Measurements from ENCODE around the gene NDUFAB1. TPM values are rescaled to one million over a fixed set of nuclear protein-coding genes. Genes with fewer than 3 reads are reported as not detected.

Gene NDUFAB1
- total and polyA plus RNA-seq, 2 of the 13 experiments (the other 11 are each of a cell fraction or from before 2014, with no cell fraction given): 221 to 601 TPM

DNA sequence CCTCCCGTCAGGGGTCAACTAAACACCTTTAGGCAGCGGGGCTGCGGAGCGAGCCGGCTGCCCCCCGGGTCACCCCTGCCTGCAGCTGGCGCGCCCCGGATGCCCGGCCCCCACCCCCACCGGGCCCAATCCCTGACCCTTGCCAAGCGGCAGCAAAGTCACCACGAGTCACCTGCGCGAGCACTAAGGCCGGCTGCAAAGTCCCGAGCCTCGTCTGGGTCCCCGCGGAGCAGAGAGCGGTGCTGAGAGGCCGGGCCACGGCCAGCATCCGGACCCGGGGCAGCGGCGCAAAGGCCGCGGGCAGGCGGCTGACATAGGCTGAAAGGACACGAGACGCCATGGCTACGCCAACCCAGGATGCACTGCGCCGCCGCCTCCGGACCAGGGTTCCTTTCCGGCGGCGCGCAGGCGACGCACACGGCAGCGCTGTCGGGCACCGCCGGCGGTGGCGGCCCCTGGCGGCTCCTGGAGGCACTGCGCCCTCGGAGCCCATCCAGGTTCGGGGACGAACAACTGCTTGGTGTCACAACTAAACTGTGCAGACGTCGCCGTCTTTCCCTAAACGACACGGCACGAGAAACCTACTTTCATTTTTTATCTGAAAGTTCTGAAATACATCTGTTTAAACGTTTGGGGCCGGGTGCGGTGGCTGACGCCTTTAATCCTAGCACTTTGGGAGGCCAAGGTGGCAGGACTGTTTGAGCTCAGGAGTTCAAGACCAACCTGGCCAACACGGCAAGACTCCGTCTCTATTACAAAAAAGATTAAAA, at the start of gene NDUFAB1 (continued):
- peak; percentile 77; the same call in 1 of the 2 replicates for TF ChIP-seq ZBTB44 (CRISPR knock-in tag; IDR thresholded peaks at IDR 0.05)
- TF ChIP-seq, protein P1, sequence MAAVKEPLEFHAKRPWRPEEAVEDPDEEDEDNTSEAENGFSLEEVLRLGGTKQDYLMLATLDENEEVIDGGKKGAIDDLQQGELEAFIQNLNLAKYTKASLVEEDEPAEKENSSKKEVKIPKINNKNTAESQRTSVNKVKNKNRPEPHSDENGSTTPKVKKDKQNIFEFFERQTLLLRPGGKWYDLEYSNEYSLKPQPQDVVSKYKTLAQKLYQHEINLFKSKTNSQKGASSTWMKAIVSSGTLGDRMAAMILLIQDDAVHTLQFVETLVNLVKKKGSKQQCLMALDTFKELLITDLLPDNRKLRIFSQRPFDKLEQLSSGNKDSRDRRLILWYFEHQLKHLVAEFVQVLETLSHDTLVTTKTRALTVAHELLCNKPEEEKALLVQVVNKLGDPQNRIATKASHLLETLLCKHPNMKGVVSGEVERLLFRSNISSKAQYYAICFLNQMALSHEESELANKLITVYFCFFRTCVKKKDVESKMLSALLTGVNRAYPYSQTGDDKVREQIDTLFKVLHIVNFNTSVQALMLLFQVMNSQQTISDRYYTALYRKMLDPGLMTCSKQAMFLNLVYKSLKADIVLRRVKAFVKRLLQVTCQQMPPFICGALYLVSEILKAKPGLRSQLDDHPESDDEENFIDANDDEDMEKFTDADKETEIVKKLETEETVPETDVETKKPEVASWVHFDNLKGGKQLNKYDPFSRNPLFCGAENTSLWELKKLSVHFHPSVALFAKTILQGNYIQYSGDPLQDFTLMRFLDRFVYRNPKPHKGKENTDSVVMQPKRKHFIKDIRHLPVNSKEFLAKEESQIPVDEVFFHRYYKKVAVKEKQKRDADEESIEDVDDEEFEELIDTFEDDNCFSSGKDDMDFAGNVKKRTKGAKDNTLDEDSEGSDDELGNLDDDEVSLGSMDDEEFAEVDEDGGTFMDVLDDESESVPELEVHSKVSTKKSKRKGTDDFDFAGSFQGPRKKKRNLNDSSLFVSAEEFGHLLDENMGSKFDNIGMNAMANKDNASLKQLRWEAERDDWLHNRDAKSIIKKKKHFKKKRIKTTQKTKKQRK (IDR thresholded peaks at IDR 0.05; ENCODE audit: low read length): no peak
- TF ChIP-seq THYN1 (CRISPR knock-in tag; IDR thresholded peaks at IDR 0.05; ENCODE audit: borderline replicate concordance, low read depth): peak; percentile 81; the same call in 1 of the 2 replicates
- TF ChIP-seq SALL2 (CRISPR knock-in tag; IDR thresholded peaks at IDR 0.05): peak; percentile 99
- TF ChIP-seq TERF1 (CRISPR knock-in tag; IDR thresholded peaks at IDR 0.05): no peak; the same call in 1 of the 2 replicates
- no peak for TF ChIP-seq RCOR2 (CRISPR knock-in tag; IDR thresholded peaks at IDR 0.05)
- peak; percentile 36; the same call in 1 of the 2 replicates for TF ChIP-seq U2AF2 (IDR thresholded peaks at IDR 0.05; ENCODE audit: low read depth, low read length)
- TF ChIP-seq HIVEP1 (CRISPR knock-in tag; IDR thresholded peaks at IDR 0.05): peak; percentile 90
- no peak for TF ChIP-seq ZBTB1 (CRISPR knock-in tag; IDR thresholded peaks at IDR 0.05; ENCODE audit: borderline replicate concordance)
- TF ChIP-seq, protein P2, sequence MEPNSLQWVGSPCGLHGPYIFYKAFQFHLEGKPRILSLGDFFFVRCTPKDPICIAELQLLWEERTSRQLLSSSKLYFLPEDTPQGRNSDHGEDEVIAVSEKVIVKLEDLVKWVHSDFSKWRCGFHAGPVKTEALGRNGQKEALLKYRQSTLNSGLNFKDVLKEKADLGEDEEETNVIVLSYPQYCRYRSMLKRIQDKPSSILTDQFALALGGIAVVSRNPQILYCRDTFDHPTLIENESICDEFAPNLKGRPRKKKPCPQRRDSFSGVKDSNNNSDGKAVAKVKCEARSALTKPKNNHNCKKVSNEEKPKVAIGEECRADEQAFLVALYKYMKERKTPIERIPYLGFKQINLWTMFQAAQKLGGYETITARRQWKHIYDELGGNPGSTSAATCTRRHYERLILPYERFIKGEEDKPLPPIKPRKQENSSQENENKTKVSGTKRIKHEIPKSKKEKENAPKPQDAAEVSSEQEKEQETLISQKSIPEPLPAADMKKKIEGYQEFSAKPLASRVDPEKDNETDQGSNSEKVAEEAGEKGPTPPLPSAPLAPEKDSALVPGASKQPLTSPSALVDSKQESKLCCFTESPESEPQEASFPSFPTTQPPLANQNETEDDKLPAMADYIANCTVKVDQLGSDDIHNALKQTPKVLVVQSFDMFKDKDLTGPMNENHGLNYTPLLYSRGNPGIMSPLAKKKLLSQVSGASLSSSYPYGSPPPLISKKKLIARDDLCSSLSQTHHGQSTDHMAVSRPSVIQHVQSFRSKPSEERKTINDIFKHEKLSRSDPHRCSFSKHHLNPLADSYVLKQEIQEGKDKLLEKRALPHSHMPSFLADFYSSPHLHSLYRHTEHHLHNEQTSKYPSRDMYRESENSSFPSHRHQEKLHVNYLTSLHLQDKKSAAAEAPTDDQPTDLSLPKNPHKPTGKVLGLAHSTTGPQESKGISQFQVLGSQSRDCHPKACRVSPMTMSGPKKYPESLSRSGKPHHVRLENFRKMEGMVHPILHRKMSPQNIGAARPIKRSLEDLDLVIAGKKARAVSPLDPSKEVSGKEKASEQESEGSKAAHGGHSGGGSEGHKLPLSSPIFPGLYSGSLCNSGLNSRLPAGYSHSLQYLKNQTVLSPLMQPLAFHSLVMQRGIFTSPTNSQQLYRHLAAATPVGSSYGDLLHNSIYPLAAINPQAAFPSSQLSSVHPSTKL (CRISPR knock-in tag; IDR thresholded peaks at IDR 0.05): peak; percentile 80
- TF ChIP-seq ZNF264 (CRISPR knock-in tag; IDR thresholded peaks at IDR 0.05): no peak; the same call in none of the 2 replicates
- no peak for TF ChIP-seq NCOR1 (IDR thresholded peaks at IDR 0.05; ENCODE audit: borderline replicate concordance, low read length)
- peak; percentile 18 for TF ChIP-seq SIX1 (CRISPR knock-in tag; IDR thresholded peaks at IDR 0.05; ENCODE audit: borderline replicate concordance)
- peak; percentile 95 for TF ChIP-seq MEIS2 (CRISPR knock-in tag; IDR thresholded peaks at IDR 0.05)
- peak; percentile 90; the same call in 1 of the 2 replicates for TF ChIP-seq ZNF124 (CRISPR knock-in tag; IDR thresholded peaks at IDR 0.05)
- TF ChIP-seq ATF7 (IDR thresholded peaks at IDR 0.05): no peak
- peak; percentile 42; the same call in 1 of the 2 replicates for TF ChIP-seq ATF7 (CRISPR knock-in tag; IDR thresholded peaks at IDR 0.05)
- TF ChIP-seq, protein P3, sequence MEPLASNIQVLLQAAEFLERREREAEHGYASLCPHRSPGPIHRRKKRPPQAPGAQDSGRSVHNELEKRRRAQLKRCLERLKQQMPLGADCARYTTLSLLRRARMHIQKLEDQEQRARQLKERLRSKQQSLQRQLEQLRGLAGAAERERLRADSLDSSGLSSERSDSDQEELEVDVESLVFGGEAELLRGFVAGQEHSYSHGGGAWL (CRISPR knock-in tag; IDR thresholded peaks at IDR 0.05): peak; percentile 96

All from HepG2 (cell line).